ENCODE data around the gene HTN1. TPM values are rescaled to one million over a fixed set of nuclear protein-coding genes. Genes with fewer than 3 reads are reported as not detected.

HTN1 gene
- total and polyA plus RNA-seq, 10 donors = not detected

GRCh38 chr4:70099206-70099605, 49.0 kb downstream of the HTN1 start:
- no peaks in the 10 kb centered on the region for H3K4me1 ChIP-seq
- no peak for DNase-seq
- TF ChIP-seq CTCF (IDR thresholded peaks at IDR 0.05 in 8 of 11, conservative IDR thresholded peaks at IDR 0.05 in 3 of 11) (no peak), POLR2A (IDR thresholded peaks at IDR 0.05) (no peak), POLR2AphosphoS5 (IDR thresholded peaks at IDR 0.05) (no peak)
- intact Hi-C loops (cut with DNase I; ENCODE audit: low total_unique reads) = no loop called here
- H3K4me3 ChIP-seq = no peak overlapping the region
- 90 to 95% (median 91%) methylated on average over 3 of the region's 3 CpGs for WGBS, 5 donors
- no peak overlapping the region for H3K27ac ChIP-seq
- no peaks in the 10 kb centered on the region for H3K27me3 ChIP-seq (replicated peaks in 1 of 7)
- no peaks in the 10 kb centered on the region for H3K36me3 ChIP-seq
- H3K9me3 ChIP-seq = no peaks in the 10 kb centered on the region

Other genes starting within 250 kb of the HTN1 start
- gene SULT1E1, start 190.3 kb upstream of the HTN1 start, total RNA-seq = not detected
- not detected for gene SULT1E1, start 190.3 kb upstream of the HTN1 start, polyA plus RNA-seq
- not detected for gene CSN1S1, start 119.4 kb upstream of the HTN1 start, total RNA-seq
- not detected for gene CSN1S1, start 119.4 kb upstream of the HTN1 start, polyA plus RNA-seq
- gene CSN2, start 84.7 kb upstream of the HTN1 start, total RNA-seq = not detected
- gene CSN2, start 84.7 kb upstream of the HTN1 start, polyA plus RNA-seq = not detected
- gene STATH, start 54.5 kb upstream of the HTN1 start, total RNA-seq = not detected
- gene STATH, start 54.5 kb upstream of the HTN1 start, polyA plus RNA-seq = not detected
- gene HTN3, start 22.0 kb upstream of the HTN1 start, total RNA-seq = not detected
- gene HTN3, start 22.0 kb upstream of the HTN1 start, polyA plus RNA-seq = not detected
- gene PRR27, start 103.8 kb downstream of the HTN1 start, total RNA-seq = not detected
- gene PRR27, start 103.8 kb downstream of the HTN1 start, polyA plus RNA-seq = not detected
- gene ODAM, start 145.3 kb downstream of the HTN1 start, total RNA-seq = not detected
- gene ODAM, start 145.3 kb downstream of the HTN1 start, polyA plus RNA-seq = 1 to 10 TPM in 1 of 3 donors, under 1 TPM in 1, not detected in 1; 0.22 to 2.0 TPM
- gene FDCSP, start 175.7 kb downstream of the HTN1 start, total RNA-seq = 10 to 100 TPM in 2 of 7 donors, 1 to 10 TPM in 5; 2.8 to 23.6 (median 9.5) TPM
- 1,000 to 10,000 TPM in 1 of 3 donors, 100 to 1,000 TPM in 1, 10 to 100 TPM in 1; 31.9 to 1,396 (median 424) TPM for gene FDCSP, start 175.7 kb downstream of the HTN1 start, polyA plus RNA-seq
- gene CSN3, start 192.2 kb downstream of the HTN1 start, total RNA-seq = not detected
- gene CSN3, start 192.2 kb downstream of the HTN1 start, polyA plus RNA-seq = under 1 TPM in 2 of 3 donors, not detected in 1; 0.30 to 0.52 TPM